Astrocyte (in vitro differentiated cells and primary cell): ENCODE results near the gene CLCN6. TPM values are rescaled to one million over a fixed set of nuclear protein-coding genes. Genes with fewer than 3 reads are reported as not detected.

ENCODE experiments used
- DNase-seq: peaks from one replicate; pipeline ENCODE4 v3.0.0-alpha.2; 2010; ENCODE audit warnings: low read depth
- FAIRE-seq: peaks from 2 replicates; lab custom pipeline; 2011; peaks lifted over from hg19 to GRCh38; lab: Jason Lieb, UNC
- H2AFZ ChIP-seq: 2 replicates; pipeline ENCODE4 v1.6.0; 2012; ENCODE audit warnings: low read depth, low read length, inconsistent platforms
- H3K27ac ChIP-seq: 2 replicates; pipeline ENCODE4 v1.5.1; 2011; ENCODE audit warnings: low read depth, low read length, inconsistent platforms
- H3K27me3 ChIP-seq: 2 replicates; pipeline ENCODE4 v1.6.0; 2011; ENCODE audit warnings: low read length, inconsistent platforms; ENCODE audit not compliant: insufficient read depth
- H3K36me3 ChIP-seq: 2 replicates; pipeline ENCODE4 v1.5.1; 2011; ENCODE audit warnings: low read length, inconsistent platforms; ENCODE audit not compliant: insufficient read depth
- H3K4me1 ChIP-seq: 2 replicates; pipeline ENCODE4 v1.5.1; 2011; ENCODE audit warnings: low read length, inconsistent platforms; ENCODE audit not compliant: insufficient read depth
- H3K4me2 ChIP-seq: 2 replicates; pipeline ENCODE4 v1.6.0; 2012; ENCODE audit warnings: low read length, inconsistent platforms
- H3K4me3 ChIP-seq: 2 replicates; pipeline ENCODE4 v1.5.1; 2011; ENCODE audit warnings: low read depth, mild to moderate bottlenecking, low read length, inconsistent platforms; ENCODE audit not compliant: insufficient read depth
- H3K79me2 ChIP-seq: 2 replicates; pipeline ENCODE4 v1.6.0; 2012; ENCODE audit warnings: mild to moderate bottlenecking, low read length, inconsistent platforms; ENCODE audit not compliant: insufficient read depth
- H3K9ac ChIP-seq: 2 replicates; pipeline ENCODE4 v1.6.0; 2012; ENCODE audit warnings: mild to moderate bottlenecking, low read length, inconsistent platforms
- H3K9me3 ChIP-seq: 2 replicates; pipeline ENCODE4 v1.5.1; 2012; ENCODE audit warnings: low read depth, mild to moderate bottlenecking, low read length, inconsistent platforms; ENCODE audit not compliant: insufficient read depth
- H4K20me1 ChIP-seq: 2 replicates; pipeline ENCODE4 v1.6.0; 2012; ENCODE audit warnings: low read length, inconsistent platforms; ENCODE audit not compliant: insufficient read depth
- H3K27ac Mint-ChIP-seq: one replicate; pipeline ENCODE4 v1.8.0; 2021; ENCODE audit warnings: mild to moderate bottlenecking, mixed read lengths; ENCODE audit not compliant: unreplicated experiment
- H3K27me3 Mint-ChIP-seq: one replicate; pipeline ENCODE4 v1.8.0; 2021; ENCODE audit warnings: low read depth, mixed read lengths; ENCODE audit not compliant: unreplicated experiment
- H3K36me3 Mint-ChIP-seq: one replicate; pipeline ENCODE4 v1.8.0; 2021; ENCODE audit warnings: low read depth, mixed read lengths; ENCODE audit not compliant: unreplicated experiment
- H3K4me1 Mint-ChIP-seq: one replicate; pipeline ENCODE4 v1.8.0; 2021; ENCODE audit warnings: low read depth, mixed read lengths; ENCODE audit not compliant: unreplicated experiment
- H3K4me3 Mint-ChIP-seq: one replicate; pipeline ENCODE4 v1.8.0; 2021; ENCODE audit warnings: mild to moderate bottlenecking, moderate library complexity, mixed read lengths; ENCODE audit not compliant: unreplicated experiment
- H3K9me3 Mint-ChIP-seq: one replicate; pipeline ENCODE4 v1.8.0; 2021; ENCODE audit warnings: mild to moderate bottlenecking, mixed read lengths; ENCODE audit not compliant: unreplicated experiment
- EZH2 ChIP-seq: IDR thresholded peaks from 2 replicates; pipeline ENCODE4 v1.6.1; 2012; ENCODE audit warnings: mild to moderate bottlenecking, low read length, inconsistent platforms; ENCODE audit not compliant: insufficient read depth
- total RNA-seq: library from RNA; stranded (reverse); gene quantifications from 2 replicates; pipeline ENCODE4 v1.2.1, GENCODE V29; 2021
- TF ChIP-seq, protein P1 (sequence below): IDR thresholded peaks from 2 replicates; pipeline ENCODE4 v1.5.1; 2011; ENCODE audit warnings: low read depth, mild to moderate bottlenecking, inconsistent platforms, low read length, moderate library complexity; ENCODE audit not compliant: insufficient read depth

The CLCN6 gene
- total RNA-seq, 1 donor from 2014 or later: 22.4 TPM

DNA sequence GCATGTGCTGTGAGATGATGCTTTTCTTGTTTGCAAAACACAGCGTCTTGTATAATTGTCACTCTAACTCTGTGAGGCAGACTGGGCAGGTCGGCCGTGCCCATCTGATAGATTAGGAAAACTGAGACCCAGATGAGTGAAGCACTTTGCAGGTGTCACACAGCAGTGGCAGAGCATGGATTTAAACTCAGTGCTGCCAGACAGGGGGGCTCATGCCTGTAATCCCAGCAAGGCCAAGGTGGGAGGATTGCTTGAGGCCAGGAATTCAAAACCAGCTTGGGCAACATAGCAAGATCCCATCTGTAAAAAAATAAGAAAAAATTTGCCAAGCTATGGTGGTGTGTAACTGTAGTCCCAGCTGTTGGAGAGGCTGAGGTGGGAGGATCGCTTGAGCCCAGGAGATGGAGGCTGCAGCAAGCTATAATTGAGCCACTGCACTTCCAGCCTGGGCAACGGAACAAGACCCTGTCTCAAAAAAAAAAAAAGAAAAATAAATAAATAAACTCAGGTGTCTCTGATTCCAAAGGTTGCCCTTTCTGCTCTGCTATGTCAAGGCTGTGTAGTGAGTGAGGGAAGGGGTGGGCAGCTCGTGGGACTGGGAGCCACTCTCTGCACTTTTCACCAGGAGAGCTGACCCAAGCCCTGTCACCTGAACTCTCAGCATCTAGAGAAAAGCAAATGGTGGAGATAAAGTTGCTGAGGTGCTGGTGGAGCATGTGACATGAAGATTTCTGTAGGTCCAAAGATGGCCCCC, 85.6 kb downstream of the CLCN6 start:
- Histone ChIP-seq H3K4me3 (no peak overlapping the region), H2AFZ (no peak overlapping the region), H3K27ac (no peak overlapping the region), H3K9me3 (no peaks in the 10 kb centered on the region), H3K36me3 (no peaks in the 10 kb centered on the region), H3K4me2 (no peak overlapping the region), H3K27me3 (peaks cover 9% of the 10 kb centered on the region), H4K20me1 (no peaks in the 10 kb centered on the region), H3K9ac (no peak overlapping the region), H3K79me2 (no peaks in the 10 kb centered on the region), H3K4me1 (no peaks in the 10 kb centered on the region)
- Mint-ChIP-seq H3K9me3 (no peaks in the 10 kb centered on the region), H3K4me3 (no peak overlapping the region), H3K27ac (no peak overlapping the region), H3K27me3 (peaks cover 26% of the 10 kb centered on the region), H3K36me3 (no peaks in the 10 kb centered on the region), H3K4me1 (no peaks in the 10 kb centered on the region)
- FAIRE-seq (no peak), DNase-seq (no peak)
- TF ChIP-seq EZH2: no peak
- TF ChIP-seq, protein P1, sequence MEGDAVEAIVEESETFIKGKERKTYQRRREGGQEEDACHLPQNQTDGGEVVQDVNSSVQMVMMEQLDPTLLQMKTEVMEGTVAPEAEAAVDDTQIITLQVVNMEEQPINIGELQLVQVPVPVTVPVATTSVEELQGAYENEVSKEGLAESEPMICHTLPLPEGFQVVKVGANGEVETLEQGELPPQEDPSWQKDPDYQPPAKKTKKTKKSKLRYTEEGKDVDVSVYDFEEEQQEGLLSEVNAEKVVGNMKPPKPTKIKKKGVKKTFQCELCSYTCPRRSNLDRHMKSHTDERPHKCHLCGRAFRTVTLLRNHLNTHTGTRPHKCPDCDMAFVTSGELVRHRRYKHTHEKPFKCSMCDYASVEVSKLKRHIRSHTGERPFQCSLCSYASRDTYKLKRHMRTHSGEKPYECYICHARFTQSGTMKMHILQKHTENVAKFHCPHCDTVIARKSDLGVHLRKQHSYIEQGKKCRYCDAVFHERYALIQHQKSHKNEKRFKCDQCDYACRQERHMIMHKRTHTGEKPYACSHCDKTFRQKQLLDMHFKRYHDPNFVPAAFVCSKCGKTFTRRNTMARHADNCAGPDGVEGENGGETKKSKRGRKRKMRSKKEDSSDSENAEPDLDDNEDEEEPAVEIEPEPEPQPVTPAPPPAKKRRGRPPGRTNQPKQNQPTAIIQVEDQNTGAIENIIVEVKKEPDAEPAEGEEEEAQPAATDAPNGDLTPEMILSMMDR: no peak

Other genes starting within 250 kb of the CLCN6 start
- 54.9 and 64.0 TPM in 2 replicates for gene FBXO2, start 151.8 kb upstream of the CLCN6 start, total RNA-seq
- 31.6 and 34.4 TPM in 2 replicates for gene FBXO44, start 151.3 kb upstream of the CLCN6 start, total RNA-seq
- 9.7 and 9.8 TPM in 2 replicates for gene FBXO6, start 142.0 kb upstream of the CLCN6 start, total RNA-seq
- gene MAD2L2, start 125.0 kb upstream of the CLCN6 start, total RNA-seq: 29.3 and 30.1 TPM in 2 replicates
- 0.79 and 1.7 TPM in 2 replicates for gene DRAXIN, start 114.5 kb upstream of the CLCN6 start, total RNA-seq
- 38.7 and 46.3 TPM in 2 replicates for gene AGTRAP, start 70.1 kb upstream of the CLCN6 start, total RNA-seq
- gene C1orf167, start 44.0 kb upstream of the CLCN6 start, total RNA-seq: not detected in 2 replicates
- 11.5 and 13.0 TPM in 2 replicates for gene MTHFR, start 227 bp upstream of the CLCN6 start, total RNA-seq
- gene NPPA, start 41.6 kb downstream of the CLCN6 start, total RNA-seq: not detected in 2 replicates
- 333 and 449 TPM in 2 replicates for gene NPPB, start 52.8 kb downstream of the CLCN6 start, total RNA-seq
- gene KIAA2013, start 120.2 kb downstream of the CLCN6 start, total RNA-seq: 56.0 and 60.4 TPM in 2 replicates
- 375 and 500 TPM in 2 replicates for gene PLOD1, start 128.5 kb downstream of the CLCN6 start, total RNA-seq
- gene MFN2, start 174.3 kb downstream of the CLCN6 start, total RNA-seq: 74.0 and 75.5 TPM in 2 replicates
- gene MIIP, start 213.3 kb downstream of the CLCN6 start, total RNA-seq: 29.1 and 33.8 TPM in 2 replicates